ENCODE measurements around the gene FASTKD3. TPM values are rescaled to one million over a fixed set of nuclear protein-coding genes. Genes with fewer than 3 reads are reported as not detected.
A peak's percentile ranks its signal among the peaks of the same experiment; 100 is the strongest.

Gene FASTKD3
- total RNA-seq, 1 donor from 2014 or later: 8.4 TPM

DNA sequence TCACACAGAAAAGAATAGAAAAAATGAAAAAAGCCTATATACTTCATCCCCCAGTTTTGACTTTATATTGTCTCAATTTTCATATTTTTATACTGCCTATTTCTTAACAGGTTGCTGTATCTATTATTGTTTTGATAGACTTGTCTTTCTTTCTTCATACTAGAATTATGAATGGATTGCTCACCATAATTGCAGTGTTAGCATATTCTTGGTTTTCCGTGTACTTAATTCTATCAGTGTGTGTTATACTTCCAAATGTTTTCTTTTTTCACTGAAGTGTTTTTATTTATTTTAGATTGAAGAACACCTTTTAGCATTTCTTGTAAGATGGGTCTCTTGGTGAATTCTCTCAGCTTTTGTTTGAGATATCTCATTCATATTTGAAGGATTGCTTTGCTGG lies 38.8 kb upstream of the FASTKD3 start:
- H3K4me3 ChIP-seq (ENCODE audit: low read depth, low read length): no peak overlapping the region
- TF ChIP-seq, protein P1, sequence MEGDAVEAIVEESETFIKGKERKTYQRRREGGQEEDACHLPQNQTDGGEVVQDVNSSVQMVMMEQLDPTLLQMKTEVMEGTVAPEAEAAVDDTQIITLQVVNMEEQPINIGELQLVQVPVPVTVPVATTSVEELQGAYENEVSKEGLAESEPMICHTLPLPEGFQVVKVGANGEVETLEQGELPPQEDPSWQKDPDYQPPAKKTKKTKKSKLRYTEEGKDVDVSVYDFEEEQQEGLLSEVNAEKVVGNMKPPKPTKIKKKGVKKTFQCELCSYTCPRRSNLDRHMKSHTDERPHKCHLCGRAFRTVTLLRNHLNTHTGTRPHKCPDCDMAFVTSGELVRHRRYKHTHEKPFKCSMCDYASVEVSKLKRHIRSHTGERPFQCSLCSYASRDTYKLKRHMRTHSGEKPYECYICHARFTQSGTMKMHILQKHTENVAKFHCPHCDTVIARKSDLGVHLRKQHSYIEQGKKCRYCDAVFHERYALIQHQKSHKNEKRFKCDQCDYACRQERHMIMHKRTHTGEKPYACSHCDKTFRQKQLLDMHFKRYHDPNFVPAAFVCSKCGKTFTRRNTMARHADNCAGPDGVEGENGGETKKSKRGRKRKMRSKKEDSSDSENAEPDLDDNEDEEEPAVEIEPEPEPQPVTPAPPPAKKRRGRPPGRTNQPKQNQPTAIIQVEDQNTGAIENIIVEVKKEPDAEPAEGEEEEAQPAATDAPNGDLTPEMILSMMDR (conservative IDR thresholded peaks at IDR 0.05; ENCODE audit: low read depth, low read length): no peak
- DNase-seq (ENCODE audit: low read depth): no peak

GRCh38 chr5:7904170-7904569 lies 35.3 kb upstream of the FASTKD3 start:
- no peak overlapping the region for H3K4me3 ChIP-seq (ENCODE audit: low read depth, low read length)
- DNase-seq (ENCODE audit: low read depth): no peak
- TF ChIP-seq, protein P1 (conservative IDR thresholded peaks at IDR 0.05; ENCODE audit: low read depth, low read length): no peak

GRCh38 chr5:7902666-7903625 lies 34.1 kb upstream of the FASTKD3 start:
- TF ChIP-seq, protein P1 (conservative IDR thresholded peaks at IDR 0.05; ENCODE audit: low read depth, low read length): no peak
- DNase-seq (ENCODE audit: low read depth): no peak

GRCh38 chr5:7902201-7902600 lies 33.4 kb upstream of the FASTKD3 start:
- TF ChIP-seq, protein P1 (conservative IDR thresholded peaks at IDR 0.05; ENCODE audit: low read depth, low read length): no peak
- DNase-seq (ENCODE audit: low read depth): no peak
- no peak overlapping the region for H3K4me3 ChIP-seq (ENCODE audit: low read depth, low read length)

More at GRCh38 chr5:7902666-7903625, 34.1 kb upstream of the FASTKD3 start:
- H3K4me3 ChIP-seq (ENCODE audit: low read depth, low read length): no peak overlapping the region

DNA sequence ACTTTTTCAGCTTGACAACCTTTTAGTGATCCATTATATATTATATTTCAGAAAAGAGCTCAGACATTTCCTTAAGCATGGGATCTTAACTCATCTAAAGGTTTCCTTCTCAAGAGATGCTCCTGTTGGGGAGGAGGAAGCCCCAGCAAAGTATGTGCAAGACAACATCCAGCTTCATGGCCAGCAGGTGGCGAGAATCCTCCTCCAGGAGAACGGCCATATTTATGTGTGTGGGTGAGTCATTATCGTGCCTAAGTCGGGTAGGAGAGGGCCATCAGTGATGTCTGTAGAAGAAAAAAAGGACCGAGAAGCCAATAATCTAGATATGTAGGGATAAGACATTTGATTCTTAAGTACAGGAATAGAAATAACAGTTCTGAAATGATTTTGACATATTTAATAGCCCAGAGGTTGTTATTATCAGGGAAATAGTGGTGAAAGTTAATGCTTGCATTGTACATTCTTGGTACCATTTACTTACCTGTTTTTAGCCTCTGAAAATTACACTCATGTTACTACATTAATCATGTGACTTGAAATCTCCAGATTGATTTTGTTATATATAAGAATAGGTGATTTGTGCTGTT lies 28.3 kb upstream of the FASTKD3 start:
- DNase-seq (ENCODE audit: low read depth): no peak
- no peak overlapping the region for H3K4me3 ChIP-seq (ENCODE audit: low read depth, low read length)
- TF ChIP-seq, protein P1 (conservative IDR thresholded peaks at IDR 0.05; ENCODE audit: low read depth, low read length): peak; percentile 55

DNA sequence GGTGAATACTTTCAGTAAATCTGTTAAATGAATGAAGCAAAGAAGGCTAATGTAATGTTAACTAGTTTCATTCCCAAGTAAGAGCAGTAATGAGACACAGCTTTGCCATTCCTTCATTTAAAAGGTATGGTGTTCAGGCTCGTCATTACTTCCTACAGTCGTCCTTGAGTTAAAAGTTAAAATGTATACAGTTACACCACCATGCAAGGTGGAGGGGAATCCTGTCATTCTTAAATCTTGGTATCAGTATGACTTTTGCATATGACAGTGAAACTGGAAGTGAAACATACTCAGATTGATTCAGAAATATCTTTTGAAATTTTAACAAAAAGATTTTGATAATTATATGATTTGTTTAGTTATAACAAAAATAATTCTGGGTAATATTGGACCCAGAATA lies 26.0 kb upstream of the FASTKD3 start:
- H3K4me3 ChIP-seq (ENCODE audit: low read depth, low read length): no peak overlapping the region
- DNase-seq (ENCODE audit: low read depth): no peak
- TF ChIP-seq, protein P1 (conservative IDR thresholded peaks at IDR 0.05; ENCODE audit: low read depth, low read length): no peak

Data from epithelial cell of proximal tubule (primary cell).